ENCODE measurements around the gene FHIT.

DNA sequence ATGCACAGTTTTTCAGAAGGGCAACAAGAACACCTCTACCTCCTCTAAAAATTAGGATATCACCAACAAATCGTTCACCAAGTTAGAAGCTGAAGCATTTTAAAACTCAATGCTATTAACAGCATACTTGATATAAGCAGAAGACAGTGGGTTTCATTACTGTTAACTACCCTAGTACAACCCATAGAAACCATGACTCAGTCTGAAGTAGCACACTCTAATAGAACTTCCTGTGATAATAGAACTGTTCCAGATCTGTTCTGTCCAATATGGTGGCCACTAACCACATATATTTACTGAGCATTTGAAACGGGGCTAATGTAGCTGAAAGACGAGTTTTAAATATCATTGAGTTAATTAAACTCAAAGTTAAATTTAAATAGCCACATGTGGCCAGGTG, 1075.6 kb downstream of the FHIT start:
- TF ChIP-seq CTCF (IDR thresholded peaks at IDR 0.05) (no peak), POLR2A (IDR thresholded peaks at IDR 0.05) (no peak)

All from Peyer's patch (tissue), 4 donors.